ENCODE data around the gene ZNF664. TPM values are rescaled to one million over a fixed set of nuclear protein-coding genes. Genes with fewer than 3 reads are reported as not detected.

Gene ZNF664
- total and polyA plus RNA-seq, 2 of the 8 experiments (the other 6 are each of a cell fraction or from before 2014, with no cell fraction given) = 22.8 to 51.4 TPM

DNA sequence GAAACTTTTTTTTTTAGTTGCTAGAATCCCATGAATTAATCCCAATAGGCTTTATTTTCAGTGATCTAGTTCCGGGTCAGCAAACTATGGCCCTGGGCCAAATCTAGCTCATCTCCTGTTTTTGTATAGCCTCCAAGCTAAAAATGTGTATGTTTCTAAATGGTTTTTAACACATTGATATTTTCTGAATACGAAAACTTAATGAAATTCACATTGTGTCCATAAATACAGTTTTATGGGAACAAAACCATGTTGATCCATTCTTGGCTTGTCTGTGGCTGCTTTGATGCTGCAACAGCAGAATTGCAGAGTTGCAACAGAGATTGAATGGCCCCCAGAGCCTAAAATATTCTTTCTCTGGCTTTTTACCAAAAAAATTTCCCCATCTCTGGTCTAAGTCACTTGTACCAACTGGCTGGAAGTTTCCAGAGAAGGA lies 47.5 kb downstream of the ZNF664 start (continued):
- no peak for TF ChIP-seq CTCF (IDR thresholded peaks at IDR 0.05; ENCODE audit: control extremely low read depth in 1 of 3, insufficient read depth in 1 of 3, low read depth in 1 of 3, low read length in 3 of 3)
- TF ChIP-seq SIRT6 (IDR thresholded peaks at IDR 0.05; ENCODE audit: low read length) = no peak
- no peak for TF ChIP-seq BRCA1 (IDR thresholded peaks at IDR 0.05; ENCODE audit: low read depth, low read length)
- TF ChIP-seq ASH2L (IDR thresholded peaks at IDR 0.05; ENCODE audit: low read length) = no peak
- TF ChIP-seq SAP30 (IDR thresholded peaks at IDR 0.05; ENCODE audit: insufficient read depth, insufficient replicate concordance, low read length) = no peak
- no peak for TF ChIP-seq SUZ12 (IDR thresholded peaks at IDR 0.05; ENCODE audit: low read length)
